Immature natural killer cell (primary cell): Measurements from ENCODE around the gene HIVEP3. TPM values are rescaled to one million over a fixed set of nuclear protein-coding genes. Genes with fewer than 3 reads are reported as not detected.

Experiments used
- DNase-seq, 3 donors: peaks; one replicate each; pipeline ENCODE4 v3.0.0; 2022; ENCODE audit warnings: mixed read lengths in 1 of 3
- H3K27ac Mint-ChIP-seq, 6 donors: one replicate each; pipeline ENCODE4 v1.8.0; 2020; ENCODE audit warnings: mixed read lengths in 6 of 6, mild to moderate bottlenecking in 5 of 6, inconsistent platforms in 4 of 6, moderate library complexity in 3 of 6
- H3K27me3 Mint-ChIP-seq, 3 donors: one replicate each; pipeline ENCODE4 v1.8.0; 2020 to 2021; ENCODE audit warnings: low read depth in 3 of 3, mild to moderate bottlenecking in 3 of 3, mixed read lengths in 3 of 3, moderate library complexity in 3 of 3, inconsistent platforms in 1 of 3
- H3K36me3 Mint-ChIP-seq, 3 donors: one replicate each; pipeline ENCODE4 v1.8.0; 2020; ENCODE audit warnings: mixed read lengths in 3 of 3, inconsistent platforms in 2 of 3, mild to moderate bottlenecking in 2 of 3
- H3K4me1 Mint-ChIP-seq, 2 donors: one replicate each; pipeline ENCODE4 v1.8.0; 2020; ENCODE audit warnings: inconsistent platforms in 2 of 2, mild to moderate bottlenecking in 2 of 2, mixed read lengths in 2 of 2, moderate library complexity in 1 of 2
- H3K4me3 Mint-ChIP-seq, 5 donors: one replicate each; pipeline ENCODE4 v1.8.0; 2020; ENCODE audit warnings: mild to moderate bottlenecking in 5 of 5, mixed read lengths in 5 of 5, inconsistent platforms in 3 of 5, moderate library complexity in 3 of 5
- H3K9me3 Mint-ChIP-seq, 6 donors: one replicate each; pipeline ENCODE4 v1.8.0; 2020; ENCODE audit warnings: mild to moderate bottlenecking in 6 of 6, mixed read lengths in 6 of 6, inconsistent platforms in 4 of 6, moderate library complexity in 3 of 6
- polyA plus RNA-seq, 3 donors: library from polyadenylated mRNA; unstranded; fragments of 300-500 nt; fragmentation: Illumina TruSeq; gene quantifications; one replicate each; pipeline ENCODE4 v1.2.3, GENCODE V29; 2021

The HIVEP3 gene
- polyA plus RNA-seq, 3 donors from 2014 or later = 9.8 to 24.1 (median 15.5) TPM

DNA sequence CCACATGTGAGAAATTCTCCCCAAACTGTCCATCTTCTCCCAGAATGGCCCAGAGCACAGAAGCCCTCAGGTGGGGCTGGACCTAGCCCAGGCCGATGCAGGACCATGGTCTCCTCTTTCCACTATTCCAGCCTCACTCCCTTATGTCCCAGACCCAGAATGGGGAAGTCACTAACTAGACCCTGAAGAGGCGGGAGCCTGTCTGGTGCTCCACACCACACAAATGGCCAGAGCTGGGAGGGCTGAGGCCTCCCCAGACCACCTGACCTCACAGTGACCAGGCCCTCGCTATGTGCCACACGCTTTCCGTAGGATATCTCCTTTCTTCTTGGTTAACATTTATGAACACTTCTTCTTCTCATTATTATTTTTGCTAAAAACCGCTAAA is 379.3 kb downstream of the HIVEP3 start:
- DNase-seq = no peak
- Mint-ChIP-seq H3K9me3 (no peaks in the 10 kb centered on the region), H3K4me1 (peaks cover 16 to 25% of the 10 kb centered on the region in 2 donors), H3K27me3 (peaks cover 0 to 11% (median 0%) of the 10 kb centered on the region in 3 donors), H3K36me3 (peaks cover 5 to 18% (median 17%) of the 10 kb centered on the region in 3 donors), H3K27ac (no peak overlapping the region), H3K4me3 (no peak overlapping the region)

GRCh38 chr1:41538741-41539417 is 379.8 kb downstream of the HIVEP3 start:
- Mint-ChIP-seq H3K9me3 (no peaks in the 10 kb centered on the region), H3K27ac (no peak overlapping the region), H3K4me1 (peaks cover 16 to 24% of the 10 kb centered on the region in 2 donors), H3K36me3 (peaks cover 4 to 18% (median 16%) of the 10 kb centered on the region in 3 donors), H3K27me3 (peaks cover 0 to 6% (median 3%) of the 10 kb centered on the region in 3 donors), H3K4me3 (no peak overlapping the region)
- DNase-seq = no peak

DNA sequence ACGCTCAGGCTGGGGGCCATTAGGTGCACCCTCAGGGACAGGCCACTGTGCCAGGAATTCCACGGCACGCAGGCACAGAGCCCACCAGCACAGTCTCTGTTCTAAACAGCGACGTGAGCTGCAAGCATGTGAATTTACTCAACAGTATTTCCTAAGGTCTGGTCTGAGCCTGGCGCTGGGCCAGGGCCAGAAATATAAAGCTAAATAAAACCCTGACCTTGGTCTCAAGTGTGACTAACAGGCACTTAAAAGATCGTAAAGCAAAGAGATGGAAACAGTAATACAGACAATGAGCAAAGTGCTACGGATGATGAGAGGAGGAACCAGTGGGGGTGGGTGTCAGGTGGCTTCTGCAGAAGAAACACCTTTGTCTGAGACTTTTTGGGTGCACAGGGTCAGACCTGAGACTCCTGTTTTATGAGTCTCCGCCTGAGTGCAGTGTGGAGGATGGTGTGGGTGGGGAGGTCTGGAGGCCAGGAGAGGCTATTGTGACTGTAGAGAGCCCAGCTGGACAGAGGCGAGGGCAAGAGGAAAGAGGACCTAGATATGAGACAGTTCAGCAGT is 380.9 kb downstream of the HIVEP3 start:
- Mint-ChIP-seq H3K27me3 (peaks cover 0 to 5% (median 3%) of the 10 kb centered on the region in 3 donors), H3K4me1 (peaks cover 16 to 20% of the 10 kb centered on the region in 2 donors), H3K4me3 (no peak overlapping the region), H3K9me3 (no peaks in the 10 kb centered on the region), H3K27ac (no peak overlapping the region), H3K36me3 (peaks cover under 1 to 13% (median 6%) of the 10 kb centered on the region in 3 donors)
- no peak for DNase-seq

GRCh38 chr1:41537251-41537650 is 381.5 kb downstream of the HIVEP3 start:
- Mint-ChIP-seq H3K27me3 (peaks cover 0 to 6% (median 3%) of the 10 kb centered on the region in 3 donors), H3K4me3 (no peak overlapping the region), H3K36me3 (peaks cover 0 to 9% (median 1%) of the 10 kb centered on the region in 3 donors), H3K27ac (no peak overlapping the region), H3K4me1 (peaks cover 19 to 20% of the 10 kb centered on the region in 2 donors), H3K9me3 (no peaks in the 10 kb centered on the region)
- DNase-seq = no peak

DNA sequence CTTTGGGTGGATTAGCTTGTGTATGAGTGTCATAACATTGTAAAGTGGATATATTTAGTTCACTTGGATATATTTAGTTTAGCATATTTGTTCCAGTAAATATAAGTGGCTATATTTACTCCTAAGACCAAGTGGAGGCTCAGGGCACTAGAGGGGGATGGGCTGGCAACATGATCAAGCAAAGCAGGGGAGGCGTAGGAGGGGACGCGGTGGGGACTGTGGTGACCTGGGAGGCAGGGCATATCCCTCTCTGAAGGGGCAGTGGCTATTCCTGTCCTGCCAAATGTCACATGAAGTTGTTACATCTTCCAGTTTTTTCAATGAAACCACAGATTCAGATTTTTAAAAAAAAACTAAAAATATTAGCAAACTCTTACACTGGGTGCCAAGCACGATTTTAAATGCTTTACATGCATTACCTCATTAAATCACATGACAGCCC is 382.3 kb downstream of the HIVEP3 start:
- H3K36me3 Mint-ChIP-seq = peaks cover 0 to 8% (median 0%) of the 10 kb centered on the region in 3 donors
- DNase-seq = no peak
- H3K9me3 Mint-ChIP-seq = no peaks in the 10 kb centered on the region
- H3K4me1 Mint-ChIP-seq = peaks cover 13 to 17% of the 10 kb centered on the region in 2 donors
- H3K27ac Mint-ChIP-seq = no peak overlapping the region
- no peak overlapping the region for H3K4me3 Mint-ChIP-seq
- H3K27me3 Mint-ChIP-seq = peaks cover 0 to 6% (median 3%) of the 10 kb centered on the region in 3 donors

DNA sequence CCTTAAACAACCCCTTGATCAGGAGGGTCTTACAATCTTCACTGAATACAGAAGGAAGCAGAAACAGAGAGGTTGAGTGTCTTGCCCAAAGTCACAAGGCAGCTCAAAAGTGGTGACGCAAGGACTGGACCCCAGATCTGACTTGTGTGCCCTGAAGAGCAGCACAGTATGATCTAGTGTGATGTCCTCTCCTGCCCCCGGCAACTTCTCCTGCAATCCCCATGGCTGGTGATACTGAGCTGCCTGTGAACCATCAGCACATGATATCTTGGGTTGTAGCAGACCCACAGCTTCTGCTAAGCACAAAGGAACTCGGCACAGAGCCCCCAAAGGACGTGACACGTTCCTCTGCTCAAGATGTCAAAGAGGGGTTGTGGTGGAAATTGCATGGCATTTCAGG is 383.0 kb downstream of the HIVEP3 start:
- DNase-seq = no peak
- Mint-ChIP-seq H3K9me3 (no peaks in the 10 kb centered on the region), H3K36me3 (peaks cover 0 to 5% (median 0%) of the 10 kb centered on the region in 3 donors), H3K4me1 (peaks cover 6 to 13% of the 10 kb centered on the region in 2 donors), H3K27me3 (peaks cover 0 to 6% (median 3%) of the 10 kb centered on the region in 3 donors), H3K4me3 (no peak overlapping the region), H3K27ac (no peak overlapping the region)

GRCh38 chr1:41535276-41535675 is 383.4 kb downstream of the HIVEP3 start:
- H3K27me3 Mint-ChIP-seq = peaks cover 0 to 6% (median 3%) of the 10 kb centered on the region in 3 donors
- no peak overlapping the region for H3K4me3 Mint-ChIP-seq
- H3K36me3 Mint-ChIP-seq = peaks cover 0 to 5% (median 0%) of the 10 kb centered on the region in 3 donors
- H3K27ac Mint-ChIP-seq = no peak overlapping the region
- no peak for DNase-seq
- H3K4me1 Mint-ChIP-seq = peaks cover 5 to 11% of the 10 kb centered on the region in 2 donors
- no peaks in the 10 kb centered on the region for H3K9me3 Mint-ChIP-seq

- Mint-ChIP-seq H3K27ac (no peak overlapping the region), H3K9me3 (peaks cover 0 to 5% (median under 1%) of the 10 kb centered on the region in 6 donors), H3K27me3 (peaks cover 0 to 6% (median 6%) of the 10 kb centered on the region in 3 donors), H3K4me3 (no peak overlapping the region), H3K4me1 (peaks cover 11 to 18% of the 10 kb centered on the region in 2 donors), H3K36me3 (peaks cover 0 to 5% (median 0%) of the 10 kb centered on the region in 3 donors)
- no peak for DNase-seq
Measured at GRCh38 chr1:41534181-41535076, 384.3 kb downstream of the HIVEP3 start.

DNA sequence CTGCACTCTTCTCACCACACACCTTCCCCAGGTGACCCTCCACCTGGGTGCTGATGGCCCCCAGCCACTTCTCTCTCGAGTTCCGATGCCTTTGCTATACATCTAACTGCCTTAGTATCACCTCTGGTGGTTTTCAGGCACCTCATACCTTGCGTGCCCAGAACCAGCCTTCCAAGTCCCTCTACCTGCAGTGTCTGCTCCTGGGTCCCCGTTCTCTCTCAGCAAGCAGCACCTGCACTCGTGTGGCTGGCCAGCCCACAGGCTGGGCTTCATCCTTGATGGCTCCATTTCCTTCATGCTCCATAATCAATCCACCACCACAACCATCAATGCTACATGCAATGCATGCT is 385.0 kb downstream of the HIVEP3 start:
- no peak for DNase-seq
- H3K36me3 Mint-ChIP-seq = peaks cover 0 to 5% (median 0%) of the 10 kb centered on the region in 3 donors
- peaks cover 11 to 18% of the 10 kb centered on the region in 2 donors for H3K4me1 Mint-ChIP-seq
- peaks cover 0 to 7% (median under 1%) of the 10 kb centered on the region in 6 donors for H3K9me3 Mint-ChIP-seq
- peaks cover 0 to 8% (median 6%) of the 10 kb centered on the region in 3 donors for H3K27me3 Mint-ChIP-seq
- H3K4me3 Mint-ChIP-seq = no peak overlapping the region
- no peak overlapping the region for H3K27ac Mint-ChIP-seq

DNA sequence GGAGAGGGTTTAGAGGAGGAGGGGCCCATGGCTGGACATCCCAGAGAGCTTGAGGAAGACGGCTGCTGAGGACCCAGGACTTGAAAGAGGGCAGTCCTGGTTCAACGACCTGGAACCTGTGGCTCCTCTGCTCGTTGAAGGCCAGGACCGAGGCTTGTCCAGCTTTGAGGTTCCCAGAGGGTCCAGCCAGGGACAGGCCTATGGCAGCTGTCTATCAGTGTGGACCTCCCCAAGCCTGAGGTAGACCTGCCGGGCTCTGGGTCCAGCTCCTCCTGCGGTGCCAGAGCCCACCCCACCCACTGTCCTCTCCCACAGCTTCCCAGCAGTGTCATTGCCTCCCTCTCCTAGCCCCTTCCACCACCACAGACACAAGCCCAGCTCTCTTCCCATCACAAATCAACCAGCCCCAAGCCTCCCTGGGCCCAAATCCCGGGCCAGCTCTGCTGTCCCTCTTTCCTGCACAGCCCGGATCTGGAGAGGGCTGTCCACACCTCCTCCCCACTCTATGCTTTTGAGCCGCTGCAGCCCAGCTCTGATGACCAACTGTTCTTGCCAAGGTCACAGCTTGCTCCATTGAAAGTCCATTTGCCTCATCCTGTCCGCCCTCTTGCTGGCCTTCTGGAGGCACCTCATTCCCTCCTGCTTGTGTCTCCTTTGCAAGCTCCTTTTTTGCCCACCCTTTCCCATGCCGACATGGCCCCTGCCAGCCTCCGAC is 385.5 kb downstream of the HIVEP3 start:
- Mint-ChIP-seq H3K9me3 (peaks cover 0 to 7% (median under 1%) of the 10 kb centered on the region in 6 donors), H3K36me3 (peaks cover 0 to 5% (median 0%) of the 10 kb centered on the region in 3 donors), H3K27me3 (peaks cover 0 to 8% (median 6%) of the 10 kb centered on the region in 3 donors), H3K27ac (no peak overlapping the region), H3K4me1 (peaks cover 11 to 18% of the 10 kb centered on the region in 2 donors), H3K4me3 (no peak overlapping the region)
- no peak for DNase-seq

GRCh38 chr1:41532206-41532975 is 386.3 kb downstream of the HIVEP3 start:
- Mint-ChIP-seq H3K9me3 (peaks cover 0 to 7% (median under 1%) of the 10 kb centered on the region in 6 donors), H3K27me3 (peaks cover 0 to 8% (median 6%) of the 10 kb centered on the region in 3 donors), H3K4me1 (peaks cover 11 to 18% of the 10 kb centered on the region in 2 donors), H3K27ac (peak overlapping the region in 1 of 6 donors; percentile 58), H3K4me3 (no peak overlapping the region), H3K36me3 (no peaks in the 10 kb centered on the region)
- DNase-seq = no peak

GRCh38 chr1:41530411-41530810 is 388.3 kb downstream of the HIVEP3 start:
- Mint-ChIP-seq H3K4me1 (peaks cover 11 to 18% of the 10 kb centered on the region in 2 donors), H3K27me3 (peaks cover 0 to 8% (median 5%) of the 10 kb centered on the region in 3 donors), H3K27ac (peak overlapping the region in 2 of 6 donors; percentile 23 to 66)

More at GRCh38 chr1:41530411-41530810, 388.3 kb downstream of the HIVEP3 start:
- Mint-ChIP-seq H3K4me3 (no peak overlapping the region), H3K36me3 (no peaks in the 10 kb centered on the region), H3K9me3 (peaks cover 0 to 7% (median under 1%) of the 10 kb centered on the region in 6 donors)
- no peak for DNase-seq
